ENCODE data around the gene MARCHF3. TPM values are rescaled to one million over a fixed set of nuclear protein-coding genes. Genes with fewer than 3 reads are reported as not detected.

MARCHF3 gene
- total RNA-seq, 1 experiment from 2014 or later = 3.4 TPM

- DNase-seq (ENCODE audit: low read depth in 1 of 2, low spot score in 2 of 2) = no peak
- Histone ChIP-seq H3K27ac (no peak overlapping the region), H3K27me3 (replicated peaks) (peaks cover 16% of the 10 kb centered on the region), H3K36me3 (no peaks in the 10 kb centered on the region), H3K4me3 (no peak overlapping the region), H3K4me1 (replicated peaks) (no peaks in the 10 kb centered on the region), H3K9me3 (replicated peaks) (no peaks in the 10 kb centered on the region)
These were observed 49.1 kb downstream of the MARCHF3 start for GRCh38 chr5:126981222-126981621.

DNA sequence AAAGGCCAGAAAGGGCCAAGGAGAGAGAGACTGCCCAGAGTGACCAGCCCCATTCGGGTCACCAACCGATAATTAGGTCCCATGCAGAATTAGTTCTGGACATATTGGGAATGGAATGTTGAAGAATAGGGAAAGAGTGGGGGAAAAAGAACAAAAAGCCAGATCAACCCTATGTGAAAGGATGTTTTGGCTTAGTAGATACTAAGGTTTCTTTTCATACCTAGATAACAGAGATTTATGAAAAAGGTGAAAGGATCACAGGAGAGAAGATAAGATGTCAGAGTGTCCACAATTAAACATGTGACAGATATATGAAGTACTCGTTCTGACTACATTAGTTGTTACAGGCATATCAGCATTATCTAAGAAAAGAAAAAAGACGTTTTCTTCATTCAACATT, 52.1 kb downstream of the MARCHF3 start:
- H3K4me3 ChIP-seq = no peak overlapping the region
- no peak for DNase-seq (ENCODE audit: low read depth in 1 of 2, low spot score in 2 of 2)

GRCh38 chr5:126976520-126977172, 53.7 kb downstream of the MARCHF3 start:
- peaks cover 21% of the 10 kb centered on the region for H3K27me3 ChIP-seq (replicated peaks)
- no peaks in the 10 kb centered on the region for H3K4me1 ChIP-seq (replicated peaks)
- no peaks in the 10 kb centered on the region for H3K36me3 ChIP-seq
- no peak overlapping the region for H3K27ac ChIP-seq
- no peak overlapping the region for H3K4me3 ChIP-seq
- no peak for DNase-seq (ENCODE audit: low read depth in 1 of 2, low spot score in 2 of 2)
- no peaks in the 10 kb centered on the region for H3K9me3 ChIP-seq (replicated peaks)

More for the DNA sequence above, 52.1 kb downstream of the MARCHF3 start:
- peaks cover 23% of the 10 kb centered on the region for H3K27me3 ChIP-seq (replicated peaks)
- no peaks in the 10 kb centered on the region for H3K4me1 ChIP-seq (replicated peaks)
- H3K36me3 ChIP-seq = no peaks in the 10 kb centered on the region
- no peak overlapping the region for H3K27ac ChIP-seq
- H3K9me3 ChIP-seq (replicated peaks) = no peaks in the 10 kb centered on the region

DNA sequence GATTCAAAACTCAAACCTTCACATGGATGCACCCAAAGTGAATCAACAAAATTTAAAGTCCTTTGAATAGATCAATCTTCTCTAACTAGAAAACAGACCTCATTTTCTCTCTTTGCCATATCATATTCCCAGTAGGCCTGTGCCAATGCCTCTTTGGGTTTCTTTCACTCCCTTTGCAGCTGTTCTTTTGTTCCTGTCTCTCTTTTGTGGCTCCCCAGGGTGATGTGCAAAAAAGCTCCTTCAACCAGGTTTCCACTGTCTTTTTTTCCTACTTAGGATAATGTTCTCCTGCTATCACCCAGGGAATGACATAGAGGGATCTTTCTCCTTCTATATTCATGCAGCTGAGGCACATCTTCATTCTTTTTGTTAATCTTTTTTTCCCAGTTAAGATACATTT, 54.6 kb downstream of the MARCHF3 start:
- H3K9me3 ChIP-seq (replicated peaks) = no peaks in the 10 kb centered on the region
- no peak overlapping the region for H3K27ac ChIP-seq
- H3K4me1 ChIP-seq (replicated peaks) = no peaks in the 10 kb centered on the region
- no peak overlapping the region for H3K4me3 ChIP-seq
- H3K27me3 ChIP-seq (replicated peaks) = peaks cover 18% of the 10 kb centered on the region
- DNase-seq (ENCODE audit: low read depth in 1 of 2, low spot score in 2 of 2) = no peak
- H3K36me3 ChIP-seq = no peaks in the 10 kb centered on the region

DNA sequence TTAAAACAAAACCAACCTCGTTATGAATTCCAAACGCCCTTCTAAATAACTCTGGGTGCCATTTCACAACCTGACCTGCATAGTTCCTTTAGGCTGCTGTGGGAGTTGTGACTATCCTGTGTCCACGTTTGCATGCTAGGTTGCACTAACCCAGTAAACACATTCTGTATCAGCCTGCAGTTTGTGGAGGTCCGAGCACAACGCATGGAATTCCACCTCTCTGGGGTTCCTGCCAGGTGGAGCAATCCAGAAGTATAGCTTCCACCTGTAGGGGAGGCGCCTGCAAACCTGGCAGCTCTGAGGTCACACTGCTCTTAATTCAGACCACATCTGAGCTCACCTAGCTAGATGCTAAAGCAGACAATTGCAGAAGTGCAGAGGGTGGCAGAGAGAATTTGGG, 57.2 kb downstream of the MARCHF3 start:
- DNase-seq (ENCODE audit: low read depth in 1 of 2, low spot score in 2 of 2) = no peak
- Histone ChIP-seq H3K27me3 (replicated peaks) (peaks cover 9% of the 10 kb centered on the region; the same call in 1 of the 2 replicates), H3K4me3 (no peak overlapping the region), H3K4me1 (replicated peaks) (no peaks in the 10 kb centered on the region), H3K36me3 (no peaks in the 10 kb centered on the region), H3K27ac (no peak overlapping the region), H3K9me3 (replicated peaks) (no peaks in the 10 kb centered on the region)

GRCh38 chr5:126972062-126972895, 58.1 kb downstream of the MARCHF3 start:
- Histone ChIP-seq H3K9me3 (replicated peaks) (no peaks in the 10 kb centered on the region), H3K27ac (no peak overlapping the region), H3K4me3 (no peak overlapping the region), H3K27me3 (replicated peaks) (0 out of 2 replicates have a peak, but pooled peaks cover 7% of the 10 kb centered on the region), H3K36me3 (no peaks in the 10 kb centered on the region), H3K4me1 (replicated peaks) (no peaks in the 10 kb centered on the region)
- no peak for DNase-seq (ENCODE audit: low read depth in 1 of 2, low spot score in 2 of 2)

GRCh38 chr5:126971455-126972031, 58.8 kb downstream of the MARCHF3 start:
- Histone ChIP-seq H3K27ac (no peak overlapping the region), H3K9me3 (replicated peaks) (no peaks in the 10 kb centered on the region), H3K4me1 (replicated peaks) (no peaks in the 10 kb centered on the region), H3K4me3 (no peak overlapping the region), H3K36me3 (no peaks in the 10 kb centered on the region), H3K27me3 (replicated peaks) (0 out of 2 replicates have a peak, but pooled peaks cover 7% of the 10 kb centered on the region)
- DNase-seq (ENCODE audit: low read depth in 1 of 2, low spot score in 2 of 2) = no peak

DNA sequence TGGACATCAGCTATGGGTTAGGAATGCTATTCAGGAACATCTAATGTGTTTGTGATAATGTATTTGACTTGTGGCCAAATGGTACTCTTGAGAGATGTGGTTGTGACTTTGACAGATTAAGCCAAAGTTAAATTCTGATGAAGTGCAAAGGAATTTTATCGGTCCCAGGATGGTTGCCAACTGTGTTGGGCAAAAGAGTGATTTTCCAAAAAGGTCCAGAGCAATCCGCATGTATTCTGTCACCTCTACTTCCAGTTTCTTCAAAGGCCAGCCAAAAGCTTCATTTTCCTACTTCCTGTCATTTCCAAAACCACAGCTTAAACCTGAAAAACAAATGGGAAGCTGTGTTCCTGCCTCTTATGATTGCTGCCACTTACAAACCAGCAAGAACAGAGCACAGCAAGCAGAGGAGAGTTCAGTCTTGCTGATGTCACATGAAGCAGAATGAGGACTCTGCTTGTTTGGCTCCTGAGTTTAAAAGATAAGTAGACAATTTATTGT, 59.8 kb downstream of the MARCHF3 start:
- H3K4me1 ChIP-seq (replicated peaks) = no peaks in the 10 kb centered on the region
- H3K9me3 ChIP-seq (replicated peaks) = no peaks in the 10 kb centered on the region
- H3K27me3 ChIP-seq (replicated peaks) = 0 out of 2 replicates have a peak, but pooled peaks cover under 1% of the 10 kb centered on the region
- no peak for DNase-seq (ENCODE audit: low read depth in 1 of 2, low spot score in 2 of 2)
- no peak overlapping the region for H3K4me3 ChIP-seq
- H3K27ac ChIP-seq = no peak overlapping the region
- no peaks in the 10 kb centered on the region for H3K36me3 ChIP-seq

DNA sequence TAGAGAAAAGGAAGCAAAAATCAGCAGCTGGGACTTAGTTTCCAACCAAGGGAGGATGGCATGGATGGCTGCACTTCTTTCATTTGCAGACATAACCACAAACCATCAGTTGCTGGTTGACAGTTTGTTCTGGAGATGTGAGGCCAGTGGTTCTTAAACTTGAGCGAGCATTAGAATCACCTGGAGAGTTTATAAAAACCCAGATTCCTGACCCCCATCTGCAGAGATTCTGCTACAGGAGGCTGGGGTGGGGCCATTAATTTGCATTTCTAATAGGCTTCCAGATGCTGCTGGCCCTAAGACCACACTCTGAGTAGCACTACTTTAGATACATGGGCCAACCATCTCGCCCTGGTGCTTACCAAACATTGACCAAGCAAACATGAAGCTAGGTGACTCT, 60.8 kb downstream of the MARCHF3 start:
- Histone ChIP-seq H3K27me3 (replicated peaks) (no peaks in the 10 kb centered on the region), H3K4me1 (replicated peaks) (no peaks in the 10 kb centered on the region), H3K27ac (no peak overlapping the region), H3K9me3 (replicated peaks) (no peaks in the 10 kb centered on the region), H3K36me3 (no peaks in the 10 kb centered on the region), H3K4me3 (no peak overlapping the region)
- DNase-seq (ENCODE audit: low read depth in 1 of 2, low spot score in 2 of 2) = no peak

DNA sequence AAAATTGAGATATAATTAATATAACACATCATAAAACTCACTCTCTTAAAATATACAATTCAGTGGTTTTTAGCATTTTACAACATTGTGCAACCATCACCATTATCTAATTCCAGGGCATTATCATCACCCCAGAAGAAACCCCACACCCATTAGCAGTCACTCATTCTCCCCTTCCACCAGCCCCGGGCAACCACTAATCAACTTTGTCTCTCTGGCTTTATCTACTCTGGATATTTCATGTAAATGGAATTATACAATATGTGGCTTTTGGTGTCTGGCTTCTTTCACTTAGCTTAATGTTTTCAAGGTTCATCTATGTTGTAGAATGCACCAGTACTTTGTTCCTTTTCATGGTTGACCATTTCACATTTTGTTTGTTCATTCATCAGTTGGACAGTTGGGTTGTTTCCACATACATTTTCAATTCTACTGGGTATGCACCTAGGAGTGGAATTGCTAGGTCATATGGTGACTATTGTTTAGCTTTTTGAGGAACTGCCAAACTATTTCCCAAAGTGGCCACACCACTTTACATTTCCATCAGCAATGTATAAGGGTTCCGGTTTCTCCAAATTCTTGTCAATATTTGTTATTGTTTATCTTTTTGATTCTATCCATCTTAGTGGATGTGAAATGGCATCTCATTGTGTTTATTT, 62.4 kb downstream of the MARCHF3 start:
- Histone ChIP-seq H3K9me3 (replicated peaks) (no peaks in the 10 kb centered on the region), H3K36me3 (no peaks in the 10 kb centered on the region), H3K27me3 (replicated peaks) (no peaks in the 10 kb centered on the region), H3K4me3 (no peak overlapping the region), H3K4me1 (replicated peaks) (no peaks in the 10 kb centered on the region), H3K27ac (no peak overlapping the region)
- no peak for DNase-seq (ENCODE audit: low read depth in 1 of 2, low spot score in 2 of 2)

DNA sequence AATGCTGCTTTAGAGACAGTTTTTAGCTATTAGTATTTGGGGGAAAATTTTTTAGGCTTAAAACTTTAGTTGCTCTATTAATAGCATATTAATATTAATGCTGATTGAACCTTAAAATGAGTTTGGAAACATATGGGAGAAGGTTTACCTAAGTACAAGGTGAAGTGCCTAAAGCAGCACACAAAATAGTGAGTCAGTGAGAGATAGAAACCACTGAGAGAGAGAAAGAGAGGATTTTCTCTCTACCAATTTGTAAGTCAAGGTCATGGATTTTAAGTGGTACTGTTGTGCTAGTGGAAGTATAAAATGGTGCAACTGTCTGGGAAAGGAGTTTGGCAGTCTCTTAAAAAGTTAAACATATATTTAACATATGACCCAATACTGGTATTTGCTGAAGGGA, 64.9 kb downstream of the MARCHF3 start:
- Histone ChIP-seq H3K36me3 (no peaks in the 10 kb centered on the region), H3K4me1 (replicated peaks) (no peaks in the 10 kb centered on the region), H3K4me3 (no peak overlapping the region), H3K27me3 (replicated peaks) (no peaks in the 10 kb centered on the region), H3K27ac (no peak overlapping the region), H3K9me3 (replicated peaks) (no peaks in the 10 kb centered on the region)
- no peak for DNase-seq (ENCODE audit: low read depth in 1 of 2, low spot score in 2 of 2)

- Histone ChIP-seq H3K9me3 (replicated peaks) (no peaks in the 10 kb centered on the region), H3K4me3 (no peak overlapping the region), H3K27me3 (replicated peaks) (no peaks in the 10 kb centered on the region), H3K27ac (no peak overlapping the region), H3K4me1 (replicated peaks) (no peaks in the 10 kb centered on the region), H3K36me3 (no peaks in the 10 kb centered on the region)
- no peak for DNase-seq (ENCODE audit: low read depth in 1 of 2, low spot score in 2 of 2)
These were observed 65.3 kb downstream of the MARCHF3 start for GRCh38 chr5:126965061-126965475.

- no peak overlapping the region for H3K27ac ChIP-seq
- DNase-seq (ENCODE audit: low read depth in 1 of 2, low spot score in 2 of 2) = no peak
- peaks cover under 1% of the 10 kb centered on the region; the same call in 1 of the 2 replicates for H3K27me3 ChIP-seq (replicated peaks)
- no peaks in the 10 kb centered on the region for H3K36me3 ChIP-seq
- H3K4me1 ChIP-seq (replicated peaks) = no peaks in the 10 kb centered on the region
- no peaks in the 10 kb centered on the region for H3K9me3 ChIP-seq (replicated peaks)
- H3K4me3 ChIP-seq = no peak overlapping the region
These were observed 66.5 kb downstream of the MARCHF3 start for GRCh38 chr5:126963822-126964375.
